K562 (cell line): ENCODE data around the gene KRTCAP2. TPM values are rescaled to one million over a fixed set of nuclear protein-coding genes. Genes with fewer than 3 reads are reported as not detected.

Source experiments
- ASH1L ChIP-seq: fragments of 450-650 bp; IDR thresholded peaks from 2 replicates; pipeline ENCODE4 v1.6.1; 2018; ENCODE audit warnings: borderline replicate concordance, mild to moderate bottlenecking, low read depth; ENCODE audit not compliant: partially characterized antibody
- BCL6 ChIP-seq: fragments of 250-450 bp; sonication (Bioruptor Pico); IDR thresholded peaks from 2 replicates; pipeline ENCODE4 v1.4.0; 2020
- DLX4 ChIP-seq: fragments of 250-450 bp; sonication (Bioruptor Pico); IDR thresholded peaks from 2 replicates; pipeline ENCODE4 v1.6.1; 2021; ENCODE audit warnings: mild to moderate bottlenecking
- FOXK2 ChIP-seq, 2 experiments: fragments of 450-650 bp; IDR thresholded peaks in 1 of 2; conservative IDR thresholded peaks in 1 of 2; 2 replicates each; pipeline ENCODE4 v1.6.1; 2016; ENCODE audit warnings: low read depth in 2 of 2, mild to moderate bottlenecking in 1 of 2
- MCM2 ChIP-seq: fragments of 450-650 bp; IDR thresholded peaks from 2 replicates; pipeline ENCODE4 v1.6.1; 2017; ENCODE audit warnings: low read depth, mild to moderate bottlenecking
- MECOM ChIP-seq: fragments of 250-450 bp; sonication (Bioruptor Pico); IDR thresholded peaks from 2 replicates; pipeline ENCODE4 v1.8.0; 2022; ENCODE audit warnings: inconsistent platforms
- NONO ChIP-seq, 2 experiments: fragments of 200-400 bp in 1 of 2; fragments of 450-650 bp in 1 of 2; formaldehyde crosslinking in 1 of 2; IDR thresholded peaks; 2 replicates each; pipeline ENCODE4 v1.6.1; 2017; ENCODE audit warnings: low read depth in 2 of 2, mild to moderate bottlenecking in 2 of 2, moderate library complexity in 2 of 2, low read length in 1 of 2
- NR2C1 ChIP-seq, 2 experiments: fragments of 450-650 bp; IDR thresholded peaks; 2 replicates each; pipeline ENCODE4 v1.6.1; 2017; ENCODE audit warnings: mild to moderate bottlenecking in 2 of 2, antibody characterized with exemption in 1 of 2, inconsistent platforms in 1 of 2, missing compliant biosample characterization in 1 of 2, missing genetic modification characterization in 1 of 2
- NR3C1 ChIP-seq: sonication (generic); formaldehyde crosslinking; IDR thresholded peaks from 2 replicates; pipeline ENCODE4 v1.8.1; 2022; ENCODE audit warnings: missing genetic modification reagents
- POLR3G ChIP-seq: IDR thresholded peaks from 2 replicates; pipeline ENCODE4 v1.6.1; 2011; ENCODE audit not compliant: insufficient read length, insufficient replicate concordance; ENCODE audit errors: extremely low read depth
- PREB ChIP-seq: sonication (generic); formaldehyde crosslinking; IDR thresholded peaks from 2 replicates; pipeline ENCODE4 v1.8.1; 2023; ENCODE audit warnings: mild to moderate bottlenecking, missing genetic modification reagents
- PTBP1 ChIP-seq: fragments of 200-400 bp; formaldehyde crosslinking; IDR thresholded peaks from 2 replicates; pipeline ENCODE4 v1.6.1; 2017; ENCODE audit warnings: low read depth, low read length
- SAFB ChIP-seq: fragments of 200-400 bp; formaldehyde crosslinking; IDR thresholded peaks from 2 replicates; pipeline ENCODE4 v1.6.1; 2017; ENCODE audit warnings: low read depth, low read length, borderline replicate concordance
- SMAD3 ChIP-seq: fragments of 450-650 bp; formaldehyde crosslinking; conservative IDR thresholded peaks from 2 replicates; pipeline ENCODE4 v1.4.0; 2020; ENCODE audit warnings: mild to moderate bottlenecking
- STAT5A ChIP-seq: IDR thresholded peaks from 2 replicates; pipeline ENCODE4 v1.6.1; 2012; ENCODE audit warnings: low read length, inconsistent platforms, borderline replicate concordance
- YBX1 ChIP-seq: fragments of 450-650 bp; IDR thresholded peaks from 2 replicates; pipeline ENCODE4 v1.7.1; 2016; ENCODE audit warnings: mild to moderate bottlenecking
- ZFP30 ChIP-seq: fragments of 250-450 bp; sonication (Bioruptor Pico); IDR thresholded peaks from 2 replicates; pipeline ENCODE4 v1.8.0; 2022; ENCODE audit warnings: moderate library complexity, mild to moderate bottlenecking, inconsistent platforms, borderline replicate concordance
- ZNF24 ChIP-seq: fragments of 450-650 bp; IDR thresholded peaks from 2 replicates; pipeline ENCODE4 v1.6.1; 2016
- ZNF318 ChIP-seq, 2 experiments: fragments of 450-650 bp; IDR thresholded peaks; 2 replicates each; pipeline ENCODE4 v1.6.1; 2016; ENCODE audit warnings: mild to moderate bottlenecking in 2 of 2, borderline replicate concordance in 1 of 2, low read depth in 1 of 2, moderate library complexity in 1 of 2
- polyA plus RNA-seq, 8 experiments: library from polyadenylated mRNA; depleted of rRNA in 4 of 8; stranded (reverse) in 5 of 8; unstranded in 3 of 8; fragments of >200 nt; fragmentation: Nextera tagmentation in 2 of 8; fragmentation: Illumina TruSeq in 1 of 8; extraction: Ambion mirVana in 2 of 8; extraction: Trizol in 1 of 8; gene quantifications; 2 replicates each; pipeline versions ENCODE4 v1.2.1 to v1.2.3, GENCODE V29; 2011 to 2014; ENCODE audit warnings: inconsistent platforms in 1 of 8, missing spikeins in 1 of 8
- total RNA-seq, 7 experiments: library from RNA; depleted of rRNA in 6 of 7; stranded (reverse); fragments of >200 nt in 6 of 7; fragmentation: Illumina TruSeq in 2 of 7; extraction: Trizol in 2 of 7; gene quantifications; 2 replicates each; pipeline versions ENCODE4 v1.2.1 to v1.2.3, GENCODE V29; 2011 to 2021; ENCODE audit warnings: low replicate concordance in 1 of 7

KRTCAP2 gene
- total and polyA plus RNA-seq, 9 of the 15 experiments (the other 6 are each of a cell fraction or from before 2014, with no cell fraction given): 126 to 436 (median 244) TPM

GRCh38 chr1:155172732-155173477, at the start of gene KRTCAP2 (continued):
- TF ChIP-seq NR2C1 (IDR thresholded peaks at IDR 0.05): no peak
- peak; percentile 42; the same call in 1 of the 2 replicates for TF ChIP-seq NR2C1 (tag; IDR thresholded peaks at IDR 0.05)
- peak in 1 of 2 experiments; percentile 21; a peak in 2 of 4 replicates for TF ChIP-seq FOXK2 (conservative IDR thresholded peaks at IDR 0.05 in 1 of 2, IDR thresholded peaks at IDR 0.05 in 1 of 2; ENCODE audit: low read depth in 2 of 2)
- no peak for TF ChIP-seq PREB (CRISPR knock-in tag)
- no peak for TF ChIP-seq MCM2
- TF ChIP-seq BCL6: no peak
- no peak; the same call in 1 of the 2 replicates for TF ChIP-seq SMAD3 (CRISPR knock-in tag)
- TF ChIP-seq POLR3G: no peak
- TF ChIP-seq ZFP30 (CRISPR knock-in tag): no peak
- TF ChIP-seq ASH1L: no peak
- no peak for TF ChIP-seq NR3C1 (CRISPR knock-in tag)
- TF ChIP-seq ZNF24: no peak
- no peak for TF ChIP-seq MECOM (CRISPR knock-in tag)
- peak in 1 of 2 experiments; percentile 48; a peak in 1 of 4 replicates for TF ChIP-seq NONO (IDR thresholded peaks at IDR 0.05; ENCODE audit: low read depth in 2 of 2, low read length in 1 of 2)
- TF ChIP-seq SAFB: no peak
- TF ChIP-seq YBX1: no peak
- no peak for TF ChIP-seq PTBP1
- no peak for TF ChIP-seq DLX4
- no peak for TF ChIP-seq STAT5A
- TF ChIP-seq ZNF318 (IDR thresholded peaks at IDR 0.05; ENCODE audit: borderline replicate concordance in 1 of 2, low read depth in 1 of 2): no peak
